ENCODE measurements around the gene RTP3.
"Not testable (repeated sequence)": the region's sequence is repeated elsewhere in the genome, so short reads cannot be mapped to it uniquely, and the experiment has no call there.

RTP3 gene

GRCh38 chr3:46546896-46547440, 49.2 kb downstream of the RTP3 start:
- DNase-seq (ENCODE audit: low read depth in 2 of 2): no peak

GRCh38 chr3:46548611-46549010, 50.8 kb downstream of the RTP3 start:
- not testable (repeated sequence) for DNase-seq (ENCODE audit: low read depth in 2 of 2)

DNA sequence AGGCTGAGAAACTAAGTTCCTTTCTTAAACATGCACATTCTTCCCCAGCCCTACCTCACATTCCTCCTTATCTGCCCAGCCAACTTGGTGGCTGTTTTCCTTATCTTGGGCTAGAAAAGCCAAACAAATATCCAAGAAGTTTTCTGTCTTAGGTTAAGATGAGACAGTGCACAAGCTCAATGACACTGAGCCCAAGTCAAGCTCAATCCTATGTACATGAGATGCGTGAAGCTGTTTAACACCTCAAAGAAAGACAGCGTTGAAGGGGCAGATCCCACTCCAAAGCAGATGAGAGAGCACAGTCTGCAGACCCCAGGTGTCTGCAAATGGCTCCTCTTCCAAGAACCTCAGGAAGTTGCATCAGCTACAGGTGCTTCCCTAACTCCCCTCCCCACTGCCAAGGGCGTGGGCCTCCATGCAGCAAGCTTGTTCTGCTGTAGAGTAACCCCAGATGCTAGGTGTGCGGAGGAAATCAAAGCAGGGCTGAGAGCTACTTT, 51.7 kb downstream of the RTP3 start:
- no peak for DNase-seq (ENCODE audit: low read depth in 2 of 2)

DNA sequence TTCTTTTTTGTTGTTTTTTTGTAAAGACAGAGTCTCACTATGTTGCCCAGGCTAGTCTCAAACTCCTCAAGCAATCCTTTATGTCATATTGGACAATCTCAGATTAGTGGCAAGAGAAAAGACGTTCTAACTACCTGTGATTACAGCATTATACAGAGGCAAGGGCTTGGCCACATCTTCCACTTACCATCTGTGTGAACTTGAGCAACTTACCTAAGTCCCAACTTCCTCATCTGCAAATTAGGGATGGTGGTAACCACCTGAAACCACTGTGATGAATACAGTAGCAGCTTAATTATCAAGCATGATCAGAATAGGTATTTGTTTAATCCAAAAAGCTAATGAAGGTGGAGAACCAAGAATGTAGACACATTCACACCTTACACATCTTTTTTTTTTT, 52.2 kb downstream of the RTP3 start:
- no peak for DNase-seq (ENCODE audit: low read depth in 2 of 2)

Data from activated CD8-positive, alpha-beta memory T cell treated with anti-CD3 and anti-CD28 coated beads for 4 hours (primary cell).